Chondrocyte (in vitro differentiated cells): ENCODE measurements around the gene ATP11A. TPM values are rescaled to one million over a fixed set of nuclear protein-coding genes. Genes with fewer than 3 reads are reported as not detected.
"Not testable (repeated sequence)": the region's sequence is repeated elsewhere in the genome, so short reads cannot be mapped to it uniquely, and the experiment has no call there.

ENCODE experiments used
- DNase-seq: peaks from one replicate; pipeline ENCODE4 v3.0.0; 2021; ENCODE audit warnings: mixed read lengths, low spot score
- H3K27ac Mint-ChIP-seq: one replicate; pipeline ENCODE4 v1.8.0; 2021; ENCODE audit warnings: mild to moderate bottlenecking, moderate library complexity, mixed read lengths; ENCODE audit not compliant: unreplicated experiment
- H3K27me3 Mint-ChIP-seq: 2 replicates; pipeline ENCODE4 v1.8.0; 2021; ENCODE audit warnings: low read depth, mixed read lengths
- H3K36me3 Mint-ChIP-seq: 2 replicates; pipeline ENCODE4 v1.8.0; 2021; ENCODE audit warnings: low read depth, mixed read lengths
- H3K4me1 Mint-ChIP-seq: 2 replicates; pipeline ENCODE4 v1.8.0; 2021; ENCODE audit warnings: low read depth, mild to moderate bottlenecking, mixed read lengths
- H3K4me3 Mint-ChIP-seq: one replicate; pipeline ENCODE4 v1.8.0; 2021; ENCODE audit warnings: mild to moderate bottlenecking, moderate library complexity, mixed read lengths; ENCODE audit not compliant: unreplicated experiment
- H3K9me3 Mint-ChIP-seq: 2 replicates; pipeline ENCODE4 v1.8.0; 2021; ENCODE audit warnings: low read depth, mixed read lengths
- CTCF ChIP-seq: fragments of 200-600 bp; sonication (generic); IDR thresholded peaks from 2 replicates; pipeline ENCODE4 v1.5.0; 2021; ENCODE audit warnings: antibody characterized with exemption, mild to moderate bottlenecking, moderate library complexity
- total RNA-seq: library from RNA; stranded (reverse); gene quantifications from 3 replicates; pipeline ENCODE4 v1.2.1, GENCODE V29; 2021

The ATP11A gene
- total RNA-seq, 1 donor from 2014 or later, result 13.1 TPM

- TF ChIP-seq CTCF, result no peak
- Mint-ChIP-seq H3K27me3 (no peaks in the 10 kb centered on the region), H3K9me3 (no peaks in the 10 kb centered on the region), H3K36me3 (peaks cover 8% of the 10 kb centered on the region), H3K4me3 (no peak overlapping the region), H3K27ac (no peak overlapping the region), H3K4me1 (no peaks in the 10 kb centered on the region)
- no peak for DNase-seq
Observed at GRCh38 chr13:112868308-112868707, 178.5 kb downstream of the ATP11A start.

- H3K4me3 Mint-ChIP-seq, result no peak overlapping the region
- H3K27ac Mint-ChIP-seq, result no peak overlapping the region
- no peaks in the 10 kb centered on the region for H3K27me3 Mint-ChIP-seq
- DNase-seq, result peak; percentile 77
- no peaks in the 10 kb centered on the region for H3K4me1 Mint-ChIP-seq
- peaks cover 8% of the 10 kb centered on the region for H3K36me3 Mint-ChIP-seq
- TF ChIP-seq CTCF, result no peak
- H3K9me3 Mint-ChIP-seq, result no peaks in the 10 kb centered on the region
Observed at GRCh38 chr13:112869202-112870050, 179.6 kb downstream of the ATP11A start.

- no peaks in the 10 kb centered on the region for H3K4me1 Mint-ChIP-seq
- H3K27ac Mint-ChIP-seq, result no peak overlapping the region
- H3K27me3 Mint-ChIP-seq, result no peaks in the 10 kb centered on the region
- TF ChIP-seq CTCF, result no peak
- H3K36me3 Mint-ChIP-seq, result peaks cover 8% of the 10 kb centered on the region
- H3K9me3 Mint-ChIP-seq, result no peaks in the 10 kb centered on the region
- DNase-seq, result no peak
- no peak overlapping the region for H3K4me3 Mint-ChIP-seq
Observed at GRCh38 chr13:112870051-112870331, 180.2 kb downstream of the ATP11A start.

- Mint-ChIP-seq H3K27ac (no peak overlapping the region), H3K4me3 (no peak overlapping the region), H3K27me3 (no peaks in the 10 kb centered on the region), H3K9me3 (no peaks in the 10 kb centered on the region), H3K36me3 (peaks cover 7% of the 10 kb centered on the region), H3K4me1 (no peaks in the 10 kb centered on the region)
- DNase-seq, result no peak
- TF ChIP-seq CTCF, result no peak
Observed at GRCh38 chr13:112870737-112871287, 181.0 kb downstream of the ATP11A start.

GRCh38 chr13:112871742-112872141 lies 181.9 kb downstream of the ATP11A start:
- DNase-seq, result peak; percentile 50
- peaks cover 5% of the 10 kb centered on the region for H3K36me3 Mint-ChIP-seq
- H3K4me3 Mint-ChIP-seq, result no peak overlapping the region
- no peak for TF ChIP-seq CTCF
- H3K4me1 Mint-ChIP-seq, result no peaks in the 10 kb centered on the region
- H3K9me3 Mint-ChIP-seq, result no peaks in the 10 kb centered on the region
- no peak overlapping the region for H3K27ac Mint-ChIP-seq
- no peaks in the 10 kb centered on the region for H3K27me3 Mint-ChIP-seq

GRCh38 chr13:112872657-112873631 lies 183.1 kb downstream of the ATP11A start:
- H3K36me3 Mint-ChIP-seq, H3K9me3 Mint-ChIP-seq, H3K4me3 Mint-ChIP-seq, H3K27me3 Mint-ChIP-seq, H3K4me1 Mint-ChIP-seq, H3K27ac Mint-ChIP-seq: not testable (repeated sequence)
- DNase-seq, result peak; percentile 43
